LNCAP (cell line): ENCODE data around the gene EVC.

Experiments
- CTCF ChIP-seq: fragments of 450-650 bp; IDR thresholded peaks from 2 replicates; pipeline ENCODE4 v1.5.1; 2017; ENCODE audit warnings: mild to moderate bottlenecking

Gene EVC

DNA sequence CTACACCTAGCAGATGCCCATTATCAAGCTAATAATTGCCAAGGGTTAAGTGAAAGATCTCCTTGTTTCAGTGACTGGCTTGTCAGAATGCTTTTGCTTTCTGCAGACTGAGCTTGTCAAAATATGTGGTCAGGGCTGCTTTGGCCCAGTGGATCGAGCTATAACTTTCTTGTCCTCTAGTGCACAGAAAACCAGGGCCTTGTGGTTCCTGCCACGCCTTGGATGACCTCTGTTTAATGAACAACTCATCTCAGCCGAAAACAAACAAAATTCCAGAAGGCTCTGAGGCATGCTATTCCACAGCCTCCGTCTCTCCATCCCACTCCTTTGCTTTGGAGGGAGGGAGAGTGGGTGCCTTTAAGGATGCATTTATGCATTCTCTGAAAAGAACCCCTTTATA is 11.3 kb downstream of the EVC start:
- TF ChIP-seq CTCF, result no peak

GRCh38 chr4:5724377-5724776 is 13.4 kb downstream of the EVC start:
- no peak for TF ChIP-seq CTCF

- TF ChIP-seq CTCF, result no peak
Observed at GRCh38 chr4:5730436-5730835, 19.4 kb downstream of the EVC start.

GRCh38 chr4:5730993-5731990 is 20.3 kb downstream of the EVC start:
- no peak for TF ChIP-seq CTCF

DNA sequence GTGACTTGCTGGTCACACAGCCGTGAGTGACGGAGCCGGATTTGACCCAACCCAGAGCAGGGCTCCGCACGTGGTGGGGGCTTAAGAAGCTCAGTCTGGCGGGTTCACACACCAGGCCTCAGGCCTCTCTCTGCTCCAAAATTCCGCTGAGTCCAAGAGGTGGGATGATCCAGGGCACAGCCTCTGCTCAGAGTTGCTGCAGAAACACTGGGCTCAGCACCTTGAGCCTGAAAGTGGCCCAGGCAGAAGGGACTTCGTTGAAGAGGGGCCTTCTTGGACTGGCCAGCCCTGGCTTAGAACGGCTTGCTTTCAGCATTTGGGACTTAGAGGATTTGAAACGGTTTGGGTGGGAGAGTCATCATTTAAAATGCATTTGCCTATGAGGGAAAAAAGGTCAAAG is 21.2 kb downstream of the EVC start:
- no peak for TF ChIP-seq CTCF

DNA sequence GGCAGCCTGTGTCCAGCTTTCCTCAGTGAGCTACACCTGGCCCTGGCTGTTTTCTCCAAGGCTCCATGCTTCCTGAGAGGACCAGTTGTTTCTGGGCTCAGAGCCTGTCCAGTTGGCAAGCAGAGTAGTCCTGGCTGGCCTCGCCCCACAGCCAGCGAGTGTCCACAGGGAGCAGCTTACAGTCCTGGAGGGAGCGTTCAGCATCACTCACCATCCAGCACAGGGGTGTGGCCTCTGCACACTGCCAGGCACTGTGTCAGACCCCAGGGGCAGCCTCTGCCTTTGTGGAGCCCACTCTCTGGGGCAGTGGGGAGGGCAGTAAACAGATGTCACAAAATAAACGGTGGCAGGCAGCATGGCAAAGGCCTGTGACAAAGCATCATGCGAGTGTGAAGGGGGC is 23.9 kb downstream of the EVC start:
- TF ChIP-seq CTCF, result no peak

DNA sequence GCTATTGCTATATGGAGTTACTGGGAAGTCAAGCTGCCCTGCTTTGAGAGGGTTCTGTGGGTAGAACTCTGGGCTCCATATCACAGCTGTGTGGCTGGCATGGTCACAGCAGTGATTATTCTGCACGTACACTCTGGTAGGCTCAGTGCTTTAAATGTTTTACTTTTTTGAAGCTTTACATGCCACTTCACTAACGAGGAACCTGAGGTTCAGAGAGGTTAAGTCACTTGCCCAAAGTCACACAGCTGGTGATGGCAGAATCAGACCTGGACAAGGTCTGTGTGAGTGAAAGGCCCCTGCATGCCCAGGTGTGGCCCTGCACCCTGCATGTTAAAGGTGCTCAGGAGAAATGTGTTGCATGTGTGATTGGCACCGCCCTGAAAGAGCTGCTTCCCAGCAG is 24.5 kb downstream of the EVC start:
- no peak for TF ChIP-seq CTCF
